Naive B cell (primary cell): ENCODE results near the gene RETREG3. TPM values are rescaled to one million over a fixed set of nuclear protein-coding genes. Genes with fewer than 3 reads are reported as not detected.

Source experiments
- ATAC-seq, 2 donors: fragments of 150-1000 bp; cut with Tn5 transposase; 2 replicates each; pipeline ENCODE4 v1.10.0; 2021; ENCODE audit warnings: low read depth in 2 of 2, mild to moderate bottlenecking in 2 of 2, moderate library complexity in 2 of 2
- DNase-seq: peaks from one replicate; pipeline ENCODE4 v3.0.0; 2022
- H3K27ac Mint-ChIP-seq, 6 donors: one replicate each; pipeline ENCODE4 v1.8.0; 2020 to 2022; ENCODE audit warnings: mild to moderate bottlenecking in 6 of 6, mixed read lengths in 6 of 6, moderate library complexity in 5 of 6, inconsistent platforms in 2 of 6
- H3K27me3 Mint-ChIP-seq, 3 donors: one replicate each; pipeline ENCODE4 v1.8.0; 2021 to 2022; ENCODE audit warnings: mixed read lengths in 3 of 3, mild to moderate bottlenecking in 1 of 3
- H3K36me3 Mint-ChIP-seq, 2 donors: one replicate each; pipeline ENCODE4 v1.8.0; 2020 to 2022; ENCODE audit warnings: mixed read lengths in 2 of 2, inconsistent platforms in 1 of 2, mild to moderate bottlenecking in 1 of 2
- H3K4me1 Mint-ChIP-seq, 3 donors: one replicate each; pipeline ENCODE4 v1.8.0; 2020 to 2022; ENCODE audit warnings: mixed read lengths in 3 of 3, inconsistent platforms in 1 of 3, mild to moderate bottlenecking in 1 of 3, moderate library complexity in 1 of 3
- H3K4me3 Mint-ChIP-seq, 8 donors: one replicate each; pipeline ENCODE4 v1.8.0; 2020 to 2022; ENCODE audit warnings: mild to moderate bottlenecking in 8 of 8, mixed read lengths in 8 of 8, moderate library complexity in 8 of 8, inconsistent platforms in 2 of 8
- H3K9me3 Mint-ChIP-seq, 7 donors: one replicate each; pipeline ENCODE4 v1.8.0; 2020 to 2022; ENCODE audit warnings: mixed read lengths in 7 of 7, mild to moderate bottlenecking in 5 of 7, inconsistent platforms in 2 of 7, moderate library complexity in 1 of 7
- polyA plus RNA-seq, 6 donors: library from polyadenylated mRNA; unstranded; fragments of 300-500 nt; fragmentation: Illumina TruSeq; gene quantifications; one replicate each; pipeline ENCODE4 v1.2.3, GENCODE V29; 2021; ENCODE audit warnings: low read depth in 6 of 6

Gene RETREG3
- polyA plus RNA-seq, 6 donors from 2014 or later = 132 to 161 (median 140) TPM

DNA sequence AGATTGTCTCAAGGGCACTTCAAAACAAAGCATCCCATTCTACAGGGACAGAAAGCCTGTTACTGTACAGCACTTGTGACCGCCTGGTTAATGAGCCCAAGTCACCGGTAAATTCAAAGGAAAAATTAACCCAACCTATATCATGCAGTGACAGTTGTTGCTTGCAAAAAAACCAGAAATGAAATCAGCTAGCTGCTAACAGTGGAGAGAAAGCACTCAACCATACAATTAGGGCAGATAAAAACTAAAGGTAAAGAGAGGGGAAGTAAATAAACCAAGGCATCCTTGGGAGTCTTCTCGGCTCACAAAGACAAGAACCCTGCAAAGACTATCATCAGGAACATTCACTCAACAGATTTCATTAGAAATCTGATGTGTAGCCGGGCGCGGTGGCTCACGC, 5.9 kb downstream of the RETREG3 start:
- ATAC-seq = peak; percentile 63 to 78
- H3K36me3 Mint-ChIP-seq = no peaks in the 10 kb centered on the region
- H3K27me3 Mint-ChIP-seq = no peaks in the 10 kb centered on the region
- H3K9me3 Mint-ChIP-seq = no peaks in the 10 kb centered on the region
- H3K4me3 Mint-ChIP-seq = peak overlapping the region in 7 of 8 donors; percentile 2 to 87 (median 52)
- peak overlapping the region in 4 of 6 donors; percentile 66 to 84 (median 78) for H3K27ac Mint-ChIP-seq
- peaks cover 37 to 91% (median 61%) of the 10 kb centered on the region in 3 donors for H3K4me1 Mint-ChIP-seq
- peak; percentile 11 for DNase-seq

DNA sequence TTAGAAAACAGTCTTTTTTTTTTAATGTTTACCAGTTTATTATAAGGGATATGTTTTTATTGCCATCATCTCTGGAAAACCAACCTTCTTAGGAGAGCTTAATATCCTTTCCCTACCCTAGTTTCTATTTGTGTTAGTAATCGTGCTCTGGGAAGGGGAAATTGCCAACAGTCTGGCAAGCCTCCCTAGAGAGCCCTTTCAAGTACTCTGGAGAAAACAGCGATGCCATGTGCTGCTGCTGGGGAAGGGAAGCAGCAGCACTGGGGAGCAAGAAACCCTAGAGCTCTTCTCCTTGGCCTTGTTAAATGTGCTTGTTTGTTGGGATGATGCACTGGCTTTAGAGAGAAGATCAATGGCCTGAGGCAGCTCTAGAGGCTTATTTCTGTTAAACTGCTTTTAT, 10.3 kb downstream of the RETREG3 start:
- no peak for ATAC-seq
- Mint-ChIP-seq H3K27ac (peak overlapping the region in 2 of 6 donors; percentile 3 to 49), H3K4me1 (peaks cover 20 to 51% (median 33%) of the 10 kb centered on the region in 3 donors)

DNA sequence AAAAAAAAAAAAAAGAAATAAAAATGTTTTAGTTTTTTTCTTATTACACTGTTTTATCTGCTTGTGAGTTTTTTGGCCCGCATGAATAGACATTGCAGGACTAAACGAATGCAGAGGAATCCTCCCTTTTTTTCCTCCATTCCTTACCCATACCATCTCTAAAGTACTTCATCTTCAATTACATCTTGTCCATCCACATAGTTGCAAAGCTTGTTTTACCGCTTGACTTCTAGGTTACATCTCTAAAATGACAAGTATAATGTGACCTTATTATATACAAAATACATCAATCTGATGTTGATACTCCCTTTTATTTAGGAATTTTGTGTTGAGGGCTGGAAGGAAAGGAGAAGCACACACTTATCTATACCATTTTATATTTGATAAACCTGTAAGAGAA, 12.8 kb downstream of the RETREG3 start:
- Mint-ChIP-seq H3K27ac (no peak overlapping the region), H3K4me1 (peaks cover 13 to 30% (median 18%) of the 10 kb centered on the region in 3 donors), H3K9me3 (no peaks in the 10 kb centered on the region), H3K27me3 (no peaks in the 10 kb centered on the region), H3K4me3 (no peak overlapping the region), H3K36me3 (peaks cover 0 to 4% of the 10 kb centered on the region in 2 donors)
- ATAC-seq (no peak), DNase-seq (no peak)

More for the DNA sequence above, 10.3 kb downstream of the RETREG3 start:
- DNase-seq = no peak
- no peaks in the 10 kb centered on the region for H3K27me3 Mint-ChIP-seq
- peaks cover 0 to 4% of the 10 kb centered on the region in 2 donors for H3K36me3 Mint-ChIP-seq
- no peak overlapping the region for H3K4me3 Mint-ChIP-seq
- no peaks in the 10 kb centered on the region for H3K9me3 Mint-ChIP-seq

DNA sequence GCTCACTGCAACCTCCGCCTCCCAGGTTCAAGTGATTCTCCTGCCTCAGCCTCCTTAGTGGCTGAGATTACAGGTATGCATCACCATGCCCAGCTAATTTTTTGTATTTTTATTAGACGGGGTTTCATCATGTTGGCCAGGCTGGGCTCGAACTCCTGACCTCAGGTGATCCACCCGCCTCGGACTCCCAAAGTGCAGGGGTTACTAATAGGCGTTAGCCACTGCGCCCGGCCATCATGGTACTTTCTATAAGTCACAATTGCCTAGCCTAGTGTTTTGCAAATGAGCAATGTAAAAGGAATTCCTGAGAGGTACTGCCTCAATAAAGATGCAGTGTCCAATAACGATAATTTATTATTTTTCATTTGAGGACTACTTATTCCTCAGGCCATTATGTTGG, 17.8 kb downstream of the RETREG3 start:
- no peak overlapping the region for H3K4me3 Mint-ChIP-seq
- H3K9me3 Mint-ChIP-seq = no peaks in the 10 kb centered on the region
- H3K36me3 Mint-ChIP-seq = peaks cover 9% of the 10 kb centered on the region in 2 donors
- H3K27ac Mint-ChIP-seq = no peak overlapping the region
- no peak for DNase-seq
- peaks cover 14 to 20% (median 15%) of the 10 kb centered on the region in 3 donors for H3K4me1 Mint-ChIP-seq
- no peaks in the 10 kb centered on the region for H3K27me3 Mint-ChIP-seq
- no peak for ATAC-seq

DNA sequence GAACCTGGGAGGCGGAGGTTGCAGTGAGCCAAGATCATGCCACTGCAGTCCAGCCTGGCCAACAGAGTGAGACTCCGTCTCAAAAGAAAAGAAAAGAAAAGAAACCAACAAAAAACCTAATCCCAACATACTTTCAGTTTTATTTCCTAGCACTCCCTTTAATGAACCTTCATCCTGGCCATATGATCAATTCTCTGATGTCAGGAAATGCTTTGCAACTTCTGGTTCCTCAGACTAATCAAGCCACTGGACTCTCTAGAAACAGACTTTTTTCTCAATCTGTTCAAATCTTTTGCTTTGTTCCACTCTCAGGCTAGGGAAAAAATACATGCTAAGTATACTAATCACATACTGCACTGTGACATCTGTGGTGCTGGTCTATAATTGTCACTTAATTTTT, 18.3 kb downstream of the RETREG3 start:
- peak overlapping the region in 1 of 6 donors; percentile 49 for H3K27ac Mint-ChIP-seq
- ATAC-seq (no peak), DNase-seq (no peak)
- H3K9me3 Mint-ChIP-seq = no peaks in the 10 kb centered on the region
- peaks cover 15 to 17% (median 16%) of the 10 kb centered on the region in 3 donors for H3K4me1 Mint-ChIP-seq
- no peaks in the 10 kb centered on the region for H3K27me3 Mint-ChIP-seq
- H3K4me3 Mint-ChIP-seq = no peak overlapping the region
- H3K36me3 Mint-ChIP-seq = peaks cover 7 to 9% of the 10 kb centered on the region in 2 donors

DNA sequence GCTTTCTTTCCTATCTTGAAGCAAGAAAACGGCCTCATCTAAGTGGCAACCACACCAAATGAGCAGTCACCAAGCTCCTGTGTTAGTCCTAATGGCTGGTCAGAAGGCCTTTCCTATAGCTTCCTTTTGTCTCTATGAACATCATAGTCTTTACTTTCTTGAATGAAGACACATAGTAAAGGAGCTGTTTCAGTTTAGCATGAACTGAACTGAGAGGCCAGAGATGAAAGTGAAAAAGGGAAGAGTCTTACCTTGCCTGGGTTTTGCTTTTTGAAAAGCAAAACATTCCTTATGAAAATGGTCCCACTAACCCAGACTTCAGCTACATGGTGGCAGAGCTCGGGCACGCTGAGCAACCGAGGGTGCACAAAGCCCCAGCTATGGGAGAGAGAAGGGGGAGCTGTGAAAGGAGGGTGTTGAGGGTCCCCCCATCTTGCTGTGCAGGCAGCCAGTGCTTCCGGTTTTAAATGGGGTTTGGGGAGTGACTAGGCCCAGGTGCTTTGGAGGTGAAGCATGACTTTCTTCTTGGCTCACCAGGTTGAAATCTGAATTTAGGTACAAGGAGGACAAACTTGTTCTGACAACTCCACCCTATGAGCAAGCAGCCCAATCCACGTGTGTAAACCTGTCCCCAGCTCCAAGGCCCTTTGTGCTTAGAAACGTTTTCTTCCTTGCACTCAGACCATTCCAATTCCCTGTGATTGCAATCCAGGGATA, 22.5 kb downstream of the RETREG3 start:
- Mint-ChIP-seq H3K27ac (peak overlapping the region; percentile 49 to 89 (median 78)), H3K9me3 (no peaks in the 10 kb centered on the region), H3K4me1 (peaks cover 12 to 16% (median 15%) of the 10 kb centered on the region in 3 donors), H3K4me3 (peak overlapping the region; percentile 9 to 82 (median 62)), H3K27me3 (no peaks in the 10 kb centered on the region), H3K36me3 (peaks cover 9 to 12% of the 10 kb centered on the region in 2 donors)
- peak; percentile 36 to 68 for ATAC-seq
- no peak for DNase-seq

DNA sequence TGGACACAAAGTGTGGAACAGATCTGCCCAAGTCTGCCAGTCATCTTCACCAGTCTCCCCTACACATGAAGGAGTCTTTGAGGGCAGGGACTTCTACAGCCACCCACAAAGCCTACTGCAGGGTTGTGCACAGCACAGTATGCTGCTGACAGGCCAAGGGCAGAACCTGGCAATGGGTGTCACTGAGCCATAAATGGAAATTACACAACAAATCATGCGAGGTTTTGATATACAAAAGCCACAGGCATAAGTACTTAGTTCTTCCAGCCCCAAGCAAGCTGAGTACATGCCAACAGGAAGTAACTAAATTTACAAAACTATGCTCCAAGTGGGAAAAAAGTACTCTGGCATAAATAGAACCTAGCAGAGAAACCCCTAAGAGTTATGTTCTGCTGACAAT, 23.8 kb downstream of the RETREG3 start:
- ATAC-seq (no peak), DNase-seq (no peak)
- Mint-ChIP-seq H3K4me1 (peaks cover 12 to 16% (median 15%) of the 10 kb centered on the region in 3 donors), H3K27me3 (no peaks in the 10 kb centered on the region), H3K36me3 (peaks cover 9 to 12% of the 10 kb centered on the region in 2 donors), H3K27ac (no peak overlapping the region), H3K9me3 (no peaks in the 10 kb centered on the region), H3K4me3 (no peak overlapping the region)

DNA sequence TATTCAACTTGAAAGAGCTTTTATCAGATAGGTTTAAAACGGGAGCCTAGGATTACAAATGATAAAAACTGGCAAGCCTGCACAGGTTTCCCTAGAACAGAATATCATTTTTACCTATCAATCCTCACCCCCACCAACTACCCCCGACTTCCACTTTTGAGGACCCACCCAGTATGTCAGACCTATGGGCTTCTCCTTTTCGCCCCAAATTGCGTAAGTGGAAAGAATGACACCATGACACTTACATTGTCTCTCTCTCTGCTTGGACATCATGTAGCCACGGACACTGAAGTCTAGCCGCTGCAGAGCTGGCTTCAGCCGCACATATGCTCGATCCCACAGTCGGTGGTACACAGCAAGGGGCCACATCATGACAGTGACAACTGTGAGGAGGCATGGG, 24.3 kb downstream of the RETREG3 start:
- Mint-ChIP-seq H3K27me3 (no peaks in the 10 kb centered on the region), H3K4me1 (peaks cover 12 to 17% (median 16%) of the 10 kb centered on the region in 3 donors), H3K9me3 (no peaks in the 10 kb centered on the region), H3K36me3 (peaks cover 8 to 12% of the 10 kb centered on the region in 2 donors), H3K27ac (no peak overlapping the region), H3K4me3 (peak overlapping the region in 1 of 8 donors; percentile 13)
- no peak for ATAC-seq
- no peak for DNase-seq

DNA sequence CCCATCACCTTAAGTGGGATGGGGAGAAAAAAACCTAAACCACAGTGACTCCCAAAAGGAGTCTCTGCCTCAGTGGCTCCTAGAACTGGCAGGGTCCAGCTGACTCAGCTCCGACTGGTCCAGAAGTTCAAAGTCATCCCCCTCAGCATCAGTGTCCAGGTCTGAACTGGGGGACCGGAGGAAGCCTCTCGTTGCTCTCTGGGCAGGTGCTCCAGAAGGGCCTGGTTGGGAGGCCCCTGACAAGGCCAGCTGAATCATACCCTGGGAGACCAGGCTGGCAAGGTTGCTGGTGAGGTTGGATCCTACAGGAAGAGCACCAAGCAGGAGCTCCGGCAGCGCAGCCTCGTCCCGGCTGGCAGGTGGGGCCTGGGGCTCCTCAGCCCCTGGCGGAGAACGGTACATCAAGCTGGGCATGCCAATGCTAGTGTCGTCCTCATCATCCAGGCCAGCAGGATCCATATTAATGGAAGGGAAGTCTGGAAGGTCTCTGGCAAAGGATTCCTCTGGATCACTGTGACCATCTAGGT, 27.4 kb downstream of the RETREG3 start:
- no peak for DNase-seq
- Mint-ChIP-seq H3K27me3 (no peaks in the 10 kb centered on the region), H3K36me3 (peaks cover 0 to 8% of the 10 kb centered on the region in 2 donors), H3K27ac (no peak overlapping the region), H3K4me1 (peaks cover 19 to 36% (median 30%) of the 10 kb centered on the region in 3 donors), H3K4me3 (no peak overlapping the region), H3K9me3 (no peaks in the 10 kb centered on the region)
- ATAC-seq = no peak

DNA sequence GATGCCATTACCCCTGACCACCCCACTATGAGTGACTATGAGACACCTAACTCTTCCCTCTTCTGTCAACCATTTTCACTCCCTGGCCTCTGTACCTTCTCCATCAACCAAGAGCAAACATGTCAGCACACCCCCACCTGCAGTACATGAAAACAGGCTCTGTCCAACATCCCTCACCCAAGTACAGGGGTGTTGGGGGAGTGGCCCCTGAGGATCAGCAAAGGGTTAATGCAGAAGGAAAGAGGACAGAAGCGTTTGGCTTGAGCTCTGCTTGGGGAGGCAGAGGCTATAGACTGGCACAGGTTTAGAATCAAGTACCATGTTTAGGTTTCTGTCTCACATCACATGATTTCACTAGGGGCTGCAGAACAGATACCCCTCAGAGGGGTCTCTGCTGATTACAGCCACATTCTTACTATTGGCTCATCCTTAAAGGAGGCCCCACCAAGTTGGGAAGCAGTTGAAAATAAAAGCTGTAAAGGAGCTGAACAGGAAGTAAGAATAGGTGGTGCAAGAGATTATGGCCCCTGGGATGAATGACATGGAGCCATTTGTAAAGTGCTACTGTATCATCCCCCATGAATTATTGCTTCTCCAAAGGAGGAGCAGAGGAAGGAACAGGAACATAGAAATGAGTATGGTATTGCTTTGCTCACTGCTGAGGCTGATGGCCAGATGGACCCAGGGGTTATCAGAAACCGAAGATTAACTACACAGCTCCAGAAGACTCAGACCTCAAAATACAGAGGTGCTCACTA, 29.2 kb downstream of the RETREG3 start:
- H3K36me3 Mint-ChIP-seq = peaks cover 0 to 3% of the 10 kb centered on the region in 2 donors
- H3K27ac Mint-ChIP-seq = peak overlapping the region in 2 of 6 donors; percentile 62 to 76
- H3K4me1 Mint-ChIP-seq = peaks cover 28 to 39% (median 35%) of the 10 kb centered on the region in 3 donors
- peak overlapping the region in 4 of 8 donors; percentile 56 to 78 (median 60) for H3K4me3 Mint-ChIP-seq
- ATAC-seq = no peak
- DNase-seq = no peak
- no peaks in the 10 kb centered on the region for H3K27me3 Mint-ChIP-seq
- no peaks in the 10 kb centered on the region for H3K9me3 Mint-ChIP-seq

DNA sequence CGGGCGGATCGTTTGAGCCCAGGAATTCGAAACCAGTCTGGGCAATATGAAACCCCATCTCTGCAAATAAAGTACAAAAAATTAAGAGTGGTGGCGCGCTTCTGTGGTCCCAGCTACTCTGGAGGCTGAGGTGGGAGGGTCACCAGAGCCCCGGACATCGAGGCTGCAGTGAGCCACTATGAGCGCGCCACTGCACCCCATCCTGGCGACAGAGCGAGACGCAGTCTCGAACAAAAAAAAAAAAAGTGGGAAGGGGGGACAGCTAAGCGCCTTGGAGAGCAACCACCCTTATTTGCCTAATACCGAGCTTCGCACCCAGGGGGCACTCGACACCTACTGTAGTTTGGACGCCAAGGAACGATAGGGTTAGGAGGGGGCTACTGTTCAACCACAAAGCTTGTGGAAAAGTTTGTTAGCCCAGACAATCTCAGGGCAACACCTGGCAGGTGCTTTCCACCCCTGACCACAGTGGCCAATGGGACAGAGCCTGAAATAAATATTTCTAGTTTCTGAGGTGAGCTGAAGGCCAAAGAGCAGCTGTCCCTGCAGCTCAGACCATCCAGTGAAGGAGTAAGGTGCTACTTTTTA, 30.8 kb downstream of the RETREG3 start:
- Mint-ChIP-seq H3K4me1 (peaks cover 30 to 40% (median 39%) of the 10 kb centered on the region in 3 donors), H3K27me3 (no peaks in the 10 kb centered on the region), H3K4me3 (peak overlapping the region; percentile 84 to 99 (median 97)), H3K36me3 (peaks cover 4 to 6% of the 10 kb centered on the region in 2 donors), H3K27ac (peak overlapping the region; percentile 92 to 99 (median 96)), H3K9me3 (no peaks in the 10 kb centered on the region)
- ATAC-seq = peak; percentile 59 to 63
- DNase-seq = peak; percentile 65

DNA sequence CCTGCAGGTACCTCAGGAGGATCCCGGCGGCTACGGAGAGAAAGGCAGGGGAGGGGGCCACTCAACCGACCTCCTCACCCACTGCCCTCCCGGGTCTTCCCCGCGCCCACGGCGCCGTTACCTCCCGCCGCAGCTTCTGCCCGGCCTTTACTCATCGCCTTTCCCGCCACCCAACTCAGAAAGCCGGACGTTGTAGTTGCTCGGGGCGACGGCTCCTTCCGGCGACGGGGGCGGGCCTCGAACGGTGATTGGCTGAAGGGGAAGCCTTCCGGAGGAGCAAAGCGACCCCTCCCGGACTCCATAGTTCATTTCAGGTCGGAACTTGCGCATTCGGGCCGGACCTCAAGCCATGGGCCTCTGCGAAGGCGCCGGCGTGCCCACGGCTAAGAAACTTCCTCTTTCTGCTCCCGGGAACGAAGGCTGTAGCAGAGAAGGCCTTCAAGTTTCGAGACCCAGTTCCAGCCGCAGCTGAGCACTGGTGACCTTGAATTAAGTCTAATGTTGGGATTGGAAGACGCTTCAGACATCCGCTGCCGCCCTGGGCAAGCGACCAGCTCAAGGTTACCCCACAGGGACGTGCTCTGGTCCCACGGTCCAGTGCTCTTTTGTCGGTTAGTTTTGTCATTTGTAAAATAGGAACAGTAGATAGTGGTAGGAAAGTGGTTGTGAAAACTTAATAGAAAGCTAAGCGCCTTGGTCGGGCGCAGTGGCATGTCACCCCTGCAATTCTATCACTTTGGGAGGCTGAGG, 31.5 kb downstream of the RETREG3 start, which contains the start of gene PSMC3IP:
PSMC3IP (minus strand) TSS at position 198 of the 750 bp plus-strand sequence; CDS start at position 155, 43 bp downstream.
- Mint-ChIP-seq H3K9me3 (no peaks in the 10 kb centered on the region), H3K27ac (peak within 1 kb of the TSS; percentile 92 to 99 (median 96)), H3K27me3 (no peaks in the 10 kb centered on the region), H3K4me3 (peak within 1 kb of the TSS; percentile 84 to 99 (median 97)), H3K36me3 (peaks cover 7 to 11% of the 10 kb centered on the region in 2 donors), H3K4me1 (peaks cover 34 to 46% (median 39%) of the 10 kb centered on the region in 3 donors)
- peak; percentile 91 for DNase-seq
- peak; percentile 88 to 90 for ATAC-seq
